GM19438 (cell line): ENCODE data around the gene EDN2.

Source experiments
- ATAC-seq: cut with Tn5 transposase; IDR thresholded peaks from one replicate; pipeline ENCODE4 v1.9.1; 2021; ENCODE audit warnings: low read depth; ENCODE audit not compliant: unreplicated experiment

EDN2 gene

DNA sequence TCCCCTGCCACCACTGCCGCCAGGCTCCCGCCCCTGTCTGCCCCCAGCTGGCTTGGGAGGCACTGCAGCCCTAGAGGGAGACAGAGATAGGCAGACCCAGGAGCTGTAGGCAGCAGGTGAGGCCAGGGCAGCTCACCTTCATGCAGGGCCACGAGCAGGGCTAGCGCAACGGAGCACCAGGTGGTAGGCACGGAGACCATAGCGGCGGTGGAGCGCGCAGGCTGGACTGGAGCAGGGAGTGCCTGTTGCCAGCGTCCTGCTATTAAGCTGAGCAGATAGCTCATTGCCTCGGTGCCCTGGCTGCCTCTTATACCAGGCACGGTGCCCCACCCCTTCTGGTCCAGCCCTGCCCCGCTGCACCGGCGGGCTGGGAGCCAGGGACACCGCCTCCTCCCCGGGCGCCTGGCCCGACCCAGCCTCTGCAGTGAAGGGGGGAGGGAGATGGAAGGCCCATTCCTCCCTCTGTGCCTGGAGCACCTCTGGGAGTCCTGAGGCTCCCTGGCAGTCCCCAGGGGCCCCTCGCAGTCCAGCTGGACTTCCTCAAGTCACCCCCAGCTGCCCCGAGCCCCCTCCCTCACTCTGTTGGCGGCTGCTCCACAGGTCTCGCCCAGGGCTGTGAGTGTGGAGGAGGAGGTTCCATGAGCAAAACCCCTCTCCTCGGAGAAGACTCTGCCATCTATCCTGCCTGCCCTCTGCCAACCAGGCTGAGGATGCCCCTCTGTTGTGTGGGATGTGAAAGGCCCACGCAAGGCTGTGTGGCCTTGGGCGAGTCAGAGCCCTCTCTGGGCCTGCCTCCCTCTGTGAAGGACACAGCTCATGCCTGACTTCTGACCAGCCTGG lies at the start of gene EDN2:
EDN2 (minus strand) TSS at position 282 of the 840 bp plus-strand sequence; CDS start at position 200, 82 bp downstream.
- ATAC-seq = no peak

DNA sequence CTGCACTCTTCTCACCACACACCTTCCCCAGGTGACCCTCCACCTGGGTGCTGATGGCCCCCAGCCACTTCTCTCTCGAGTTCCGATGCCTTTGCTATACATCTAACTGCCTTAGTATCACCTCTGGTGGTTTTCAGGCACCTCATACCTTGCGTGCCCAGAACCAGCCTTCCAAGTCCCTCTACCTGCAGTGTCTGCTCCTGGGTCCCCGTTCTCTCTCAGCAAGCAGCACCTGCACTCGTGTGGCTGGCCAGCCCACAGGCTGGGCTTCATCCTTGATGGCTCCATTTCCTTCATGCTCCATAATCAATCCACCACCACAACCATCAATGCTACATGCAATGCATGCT lies 49.2 kb upstream of the EDN2 start:
- no peak for ATAC-seq

DNA sequence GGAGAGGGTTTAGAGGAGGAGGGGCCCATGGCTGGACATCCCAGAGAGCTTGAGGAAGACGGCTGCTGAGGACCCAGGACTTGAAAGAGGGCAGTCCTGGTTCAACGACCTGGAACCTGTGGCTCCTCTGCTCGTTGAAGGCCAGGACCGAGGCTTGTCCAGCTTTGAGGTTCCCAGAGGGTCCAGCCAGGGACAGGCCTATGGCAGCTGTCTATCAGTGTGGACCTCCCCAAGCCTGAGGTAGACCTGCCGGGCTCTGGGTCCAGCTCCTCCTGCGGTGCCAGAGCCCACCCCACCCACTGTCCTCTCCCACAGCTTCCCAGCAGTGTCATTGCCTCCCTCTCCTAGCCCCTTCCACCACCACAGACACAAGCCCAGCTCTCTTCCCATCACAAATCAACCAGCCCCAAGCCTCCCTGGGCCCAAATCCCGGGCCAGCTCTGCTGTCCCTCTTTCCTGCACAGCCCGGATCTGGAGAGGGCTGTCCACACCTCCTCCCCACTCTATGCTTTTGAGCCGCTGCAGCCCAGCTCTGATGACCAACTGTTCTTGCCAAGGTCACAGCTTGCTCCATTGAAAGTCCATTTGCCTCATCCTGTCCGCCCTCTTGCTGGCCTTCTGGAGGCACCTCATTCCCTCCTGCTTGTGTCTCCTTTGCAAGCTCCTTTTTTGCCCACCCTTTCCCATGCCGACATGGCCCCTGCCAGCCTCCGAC lies 48.7 kb upstream of the EDN2 start:
- ATAC-seq = no peak

DNA sequence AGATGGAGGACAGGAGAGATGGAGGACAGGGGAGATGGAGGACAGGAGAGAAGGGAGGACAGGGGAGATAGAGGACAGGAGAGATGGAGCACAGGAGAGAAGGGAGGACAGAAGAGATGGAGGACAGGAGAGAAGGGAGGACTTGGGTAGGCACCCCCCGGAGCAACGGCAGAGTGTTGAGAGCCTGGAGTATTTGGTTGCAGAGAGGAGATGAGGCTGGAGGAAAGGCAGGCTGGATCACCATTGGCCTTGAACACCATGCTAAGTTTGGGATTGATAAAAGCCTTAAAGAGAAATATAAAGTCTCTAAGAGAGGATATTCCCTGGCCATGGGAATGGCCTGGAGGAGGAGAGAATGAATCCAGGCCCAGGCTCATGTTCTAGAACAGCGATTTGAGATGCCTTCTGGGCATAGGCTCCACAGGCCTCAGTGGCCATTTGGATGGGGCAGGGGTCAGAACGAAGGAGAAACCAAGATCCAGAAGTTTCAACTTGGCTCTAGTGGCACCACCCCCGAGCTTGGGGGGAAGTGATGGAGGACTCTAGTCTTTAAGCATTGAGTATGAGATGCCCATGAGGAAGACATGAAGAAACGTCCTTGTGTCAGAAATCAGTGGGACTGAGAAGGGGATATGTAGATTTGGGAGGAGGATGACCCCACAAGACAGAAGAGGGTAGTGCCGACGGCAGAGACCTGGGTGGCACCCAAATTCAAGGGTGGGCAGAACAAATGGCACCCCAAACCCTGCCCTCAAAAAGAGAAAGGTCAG lies 47.9 kb upstream of the EDN2 start:
- ATAC-seq = no peak

DNA sequence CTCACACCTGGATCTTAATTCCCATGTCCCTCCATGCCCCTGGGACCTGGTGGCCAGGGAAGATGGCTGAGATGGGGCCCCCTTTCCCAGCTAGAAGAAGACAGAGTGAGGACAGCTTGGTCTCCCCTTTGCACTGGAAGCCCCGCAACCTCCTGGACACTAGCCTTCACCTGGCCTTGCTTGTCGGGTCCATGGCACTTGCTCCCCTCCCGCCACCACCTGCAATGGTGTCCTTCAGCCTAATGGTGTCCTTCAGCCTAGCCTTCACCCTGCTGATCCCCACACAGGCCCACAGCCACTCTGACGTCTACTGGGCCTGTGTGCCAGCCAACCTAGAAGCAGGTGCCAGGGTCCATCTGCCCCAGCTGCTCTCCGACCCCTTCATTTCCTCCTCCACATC lies 45.9 kb upstream of the EDN2 start:
- ATAC-seq = no peak

DNA sequence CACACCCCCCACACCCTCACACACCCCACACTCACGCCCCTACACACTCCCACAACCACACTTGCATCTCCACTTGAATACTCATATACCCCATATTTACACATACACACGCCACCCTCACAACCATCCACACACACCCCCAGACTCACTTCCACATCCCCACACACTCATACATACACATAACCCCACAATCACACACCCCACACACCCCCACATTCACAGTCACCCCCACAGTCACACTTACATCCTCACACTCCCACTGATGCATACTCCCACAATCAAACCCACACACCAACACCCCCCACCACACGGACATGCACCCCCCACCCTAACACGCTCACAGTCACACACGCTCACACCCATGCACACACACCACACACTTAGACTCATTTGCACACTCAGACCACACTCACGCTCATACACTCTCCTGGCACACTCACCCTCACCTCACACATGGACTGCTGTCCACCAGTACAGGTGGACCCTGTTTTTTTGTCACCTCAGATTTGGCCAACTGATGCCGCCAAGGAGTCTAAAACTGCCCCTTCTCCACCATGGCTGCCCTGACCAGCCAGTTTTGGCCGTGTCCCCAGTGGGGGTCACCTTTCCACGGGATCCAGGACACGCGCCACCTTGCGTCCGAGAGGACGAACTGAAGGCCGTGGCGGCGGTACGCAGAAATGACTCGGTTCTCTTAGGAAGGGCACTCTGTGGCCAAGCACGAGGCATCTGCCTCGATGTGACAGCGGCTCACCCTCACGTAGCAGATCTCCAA lies 45.3 kb upstream of the EDN2 start:
- no peak for ATAC-seq

DNA sequence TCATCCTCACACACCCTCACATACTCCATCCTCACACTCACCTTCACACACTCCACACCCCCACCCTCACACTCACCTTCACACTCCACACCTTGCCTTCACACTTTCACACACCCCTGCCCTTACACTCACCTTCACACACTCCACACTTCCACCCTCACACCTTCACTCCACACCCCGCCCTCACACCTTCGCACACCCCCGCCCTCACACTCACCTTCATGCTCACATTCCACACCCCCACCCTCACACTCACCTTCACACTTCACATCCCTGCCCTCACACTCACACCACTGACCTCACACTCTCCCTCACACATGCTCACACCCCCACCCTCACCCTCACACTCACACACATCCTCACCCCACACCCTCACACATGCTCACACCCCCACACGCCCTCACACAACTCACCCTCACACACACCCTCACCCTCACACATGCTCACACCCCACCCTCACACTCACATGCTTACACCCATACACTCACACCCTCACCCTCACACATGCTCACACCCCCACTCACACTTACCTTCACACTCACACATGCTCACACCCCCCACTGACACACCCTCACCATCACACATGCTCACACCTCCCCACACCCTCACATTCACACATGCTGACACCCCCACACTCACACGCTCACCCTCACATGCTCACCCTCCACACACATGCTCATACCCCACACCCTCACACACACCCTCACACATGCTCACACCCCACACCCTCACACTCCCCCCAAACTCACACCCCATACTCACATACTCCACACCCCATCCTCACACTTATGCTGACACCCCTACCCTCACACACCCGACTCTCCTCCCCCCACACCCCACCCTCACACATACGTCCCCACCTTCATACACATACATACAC lies 44.5 kb upstream of the EDN2 start:
- no peak for ATAC-seq

DNA sequence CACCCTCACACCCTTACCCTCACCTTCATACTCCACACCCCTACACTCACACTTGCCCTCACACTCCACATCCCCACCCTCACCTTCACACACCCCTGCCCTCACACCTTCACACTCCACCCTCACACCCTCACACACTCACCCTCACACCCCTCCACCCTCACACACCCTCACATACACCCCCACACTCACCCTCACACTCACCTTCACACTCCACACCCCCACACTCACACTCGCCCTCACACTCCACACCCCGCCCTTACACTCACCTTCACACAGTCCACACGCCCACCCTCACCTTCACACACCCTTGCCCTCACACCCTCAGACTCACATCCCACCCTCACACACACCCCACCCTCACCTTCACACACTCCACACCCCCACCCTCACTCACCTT lies 43.6 kb upstream of the EDN2 start:
- ATAC-seq = no peak

DNA sequence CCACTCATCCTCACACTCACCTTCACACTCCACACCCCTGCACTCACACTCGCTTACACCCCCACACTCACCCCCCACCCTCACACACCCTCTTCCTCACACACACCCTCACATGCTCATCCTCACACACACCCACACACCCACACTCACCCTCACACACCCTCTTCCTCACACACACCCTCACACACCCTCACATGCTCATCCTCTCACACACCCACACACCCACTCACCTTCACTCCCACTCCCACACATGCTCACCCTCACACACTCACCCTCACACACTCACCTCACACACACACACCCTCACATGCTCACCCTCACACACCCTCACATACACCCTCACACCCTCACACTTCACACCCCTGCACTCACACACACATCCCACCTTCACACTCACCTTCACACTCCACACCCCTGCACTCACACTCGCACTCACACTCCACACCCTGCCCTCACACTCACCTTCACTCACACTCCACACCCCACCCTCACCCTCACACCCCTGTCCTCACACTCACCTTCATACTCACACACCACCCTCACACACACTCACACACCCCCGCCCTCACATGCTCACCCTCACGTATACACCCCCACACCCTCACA lies 42.6 kb upstream of the EDN2 start:
- no peak for ATAC-seq

DNA sequence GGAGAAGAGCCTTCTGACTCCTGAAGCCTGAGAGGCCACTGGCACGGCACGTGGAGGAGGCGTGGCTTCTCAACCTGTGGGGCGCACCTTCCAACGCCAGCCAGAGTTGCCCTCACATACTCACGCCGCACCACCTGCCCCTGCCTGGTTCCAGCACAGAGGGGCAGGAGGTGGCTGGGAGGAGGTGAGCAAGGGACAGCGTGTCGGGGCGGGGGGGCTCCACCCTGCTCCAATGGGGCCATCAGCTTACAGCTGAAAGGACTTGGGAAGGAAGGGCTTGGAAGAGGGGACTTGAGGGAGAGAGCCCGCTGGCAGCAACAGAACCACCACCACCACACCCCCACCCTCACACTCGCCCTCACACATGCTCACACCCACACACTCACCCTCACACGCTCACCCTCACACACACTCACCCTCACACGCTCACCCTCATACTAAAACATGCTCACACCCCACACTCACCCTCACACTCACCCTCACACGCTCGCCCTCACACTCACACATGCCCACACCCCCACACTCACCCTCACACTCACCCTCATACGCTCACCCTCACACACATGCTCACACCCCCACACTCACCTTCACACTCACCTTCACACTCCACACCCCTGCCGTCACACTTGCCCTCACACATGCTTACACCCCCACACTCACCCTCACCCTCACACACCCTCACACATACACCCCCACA lies 41.6 kb upstream of the EDN2 start:
- no peak for ATAC-seq

DNA sequence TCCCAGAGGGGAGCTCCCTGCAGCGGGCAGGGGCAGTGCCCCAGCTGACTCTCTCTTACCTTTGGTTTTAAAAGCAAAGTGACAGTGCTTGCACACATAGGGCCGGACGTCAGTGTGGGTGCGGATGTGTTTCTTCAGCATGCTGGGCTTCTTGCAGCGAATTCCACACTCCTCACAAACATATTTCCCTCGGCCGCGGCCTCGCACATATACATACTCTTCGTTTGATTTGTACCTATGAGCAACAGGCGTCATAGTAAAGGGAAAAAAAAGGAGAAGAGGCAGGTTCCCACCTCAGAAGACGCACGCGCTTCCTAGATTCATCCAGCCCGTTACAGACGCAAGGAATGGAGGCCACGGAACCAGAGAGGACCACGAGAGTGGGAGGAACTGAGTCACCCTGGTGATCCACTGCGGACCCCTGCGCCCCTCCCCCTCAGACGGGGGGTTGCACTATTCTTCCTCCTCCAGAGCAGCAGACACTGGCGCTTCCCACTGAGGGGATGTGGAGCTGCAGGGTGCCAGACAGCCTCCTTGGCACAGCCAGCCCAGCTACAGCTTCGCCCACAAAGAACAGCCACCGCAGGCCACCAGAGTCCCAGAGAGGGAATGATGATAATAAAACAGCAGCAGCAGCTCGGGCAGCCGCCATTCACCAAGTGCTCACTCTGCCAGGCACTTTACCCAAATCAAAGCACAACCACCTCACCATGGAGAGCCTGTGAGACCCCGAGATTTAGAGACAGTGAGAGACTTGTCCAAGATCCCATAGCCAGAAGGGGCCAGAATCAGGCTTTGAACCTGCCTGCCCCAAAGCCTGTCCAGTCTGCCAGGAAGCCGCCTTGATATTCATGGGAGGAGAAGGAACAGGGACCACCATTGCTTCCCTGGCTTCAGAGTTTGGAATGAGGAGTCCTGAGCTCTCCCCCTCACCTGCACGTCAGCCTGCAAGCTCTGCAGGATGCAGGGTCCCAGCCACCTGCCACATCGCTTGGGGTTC lies 40.5 kb upstream of the EDN2 start:
- ATAC-seq = no peak

DNA sequence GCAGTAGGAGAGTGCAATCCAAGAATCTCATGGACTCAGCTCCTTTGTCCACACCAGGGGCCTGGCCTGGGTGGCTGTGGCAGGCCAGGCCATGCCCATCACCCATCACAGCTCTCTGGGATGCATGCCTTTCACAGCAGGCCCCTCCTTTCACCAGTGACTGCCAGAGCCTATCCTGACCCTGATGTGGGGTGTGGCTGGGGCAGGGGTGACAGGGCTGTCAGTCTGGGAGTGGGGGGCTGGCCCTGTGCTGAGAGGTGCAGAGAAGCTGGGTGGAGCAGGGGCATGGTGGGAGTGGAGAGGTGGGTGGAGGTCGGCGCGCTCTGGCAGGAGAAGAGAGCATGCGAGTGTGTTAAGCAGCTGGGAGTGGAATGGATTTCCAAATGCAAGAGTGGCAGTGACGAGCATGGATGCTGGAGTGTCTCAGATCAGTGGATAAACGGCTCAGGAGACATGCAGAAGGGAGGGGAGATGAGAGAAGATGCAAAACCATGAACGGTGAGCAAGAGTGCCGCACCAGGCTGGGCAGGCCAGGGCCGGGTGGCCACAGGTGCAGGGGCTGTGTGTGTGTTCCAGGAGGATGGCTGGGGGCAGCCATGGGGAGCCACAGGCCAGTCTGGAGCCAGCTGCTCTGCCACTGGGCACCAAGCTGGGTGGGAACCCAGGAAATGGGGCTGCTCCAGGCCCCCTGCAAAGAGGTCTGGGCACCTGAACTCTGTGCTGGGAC lies 39.6 kb upstream of the EDN2 start:
- ATAC-seq = no peak

DNA sequence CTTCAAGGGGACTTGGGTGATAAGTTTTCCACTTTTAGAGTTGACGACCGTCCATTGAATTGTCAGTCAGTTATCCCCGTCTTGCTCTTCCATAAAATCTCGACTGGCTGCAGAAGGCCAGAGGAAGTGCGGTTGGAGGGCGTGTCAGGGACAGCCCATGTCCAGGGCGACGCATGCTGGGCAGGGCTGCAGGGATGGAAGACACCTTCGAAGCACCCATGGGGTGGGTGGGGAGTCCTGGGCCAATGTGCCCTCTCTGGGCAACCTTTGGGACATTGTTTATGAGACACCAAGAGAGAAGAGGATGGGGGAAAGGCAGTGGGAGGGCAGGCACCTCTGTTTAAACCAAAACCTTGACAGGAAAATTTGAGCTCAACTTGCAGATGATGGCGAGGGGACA lies 38.6 kb upstream of the EDN2 start:
- ATAC-seq = no peak

DNA sequence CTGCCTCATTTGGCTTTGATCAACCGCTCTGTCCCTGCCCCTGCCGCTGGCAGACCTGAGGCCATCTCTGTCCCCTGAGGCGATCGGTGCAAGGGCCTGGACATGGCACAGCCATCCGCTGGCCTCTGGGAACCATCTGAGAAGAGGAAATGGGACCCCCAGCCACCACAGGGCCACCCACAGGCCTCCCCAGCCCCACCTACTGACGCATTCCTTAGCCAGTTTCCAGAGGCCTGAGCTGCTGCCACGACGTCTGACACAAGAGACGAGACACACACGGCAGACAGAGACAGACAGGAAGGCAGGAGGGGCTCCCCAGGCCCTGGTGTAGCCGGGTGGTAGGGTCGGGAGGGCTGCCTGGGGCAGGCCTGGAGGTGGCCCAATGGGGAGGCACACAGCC lies 37.3 kb upstream of the EDN2 start:
- ATAC-seq = no peak

DNA sequence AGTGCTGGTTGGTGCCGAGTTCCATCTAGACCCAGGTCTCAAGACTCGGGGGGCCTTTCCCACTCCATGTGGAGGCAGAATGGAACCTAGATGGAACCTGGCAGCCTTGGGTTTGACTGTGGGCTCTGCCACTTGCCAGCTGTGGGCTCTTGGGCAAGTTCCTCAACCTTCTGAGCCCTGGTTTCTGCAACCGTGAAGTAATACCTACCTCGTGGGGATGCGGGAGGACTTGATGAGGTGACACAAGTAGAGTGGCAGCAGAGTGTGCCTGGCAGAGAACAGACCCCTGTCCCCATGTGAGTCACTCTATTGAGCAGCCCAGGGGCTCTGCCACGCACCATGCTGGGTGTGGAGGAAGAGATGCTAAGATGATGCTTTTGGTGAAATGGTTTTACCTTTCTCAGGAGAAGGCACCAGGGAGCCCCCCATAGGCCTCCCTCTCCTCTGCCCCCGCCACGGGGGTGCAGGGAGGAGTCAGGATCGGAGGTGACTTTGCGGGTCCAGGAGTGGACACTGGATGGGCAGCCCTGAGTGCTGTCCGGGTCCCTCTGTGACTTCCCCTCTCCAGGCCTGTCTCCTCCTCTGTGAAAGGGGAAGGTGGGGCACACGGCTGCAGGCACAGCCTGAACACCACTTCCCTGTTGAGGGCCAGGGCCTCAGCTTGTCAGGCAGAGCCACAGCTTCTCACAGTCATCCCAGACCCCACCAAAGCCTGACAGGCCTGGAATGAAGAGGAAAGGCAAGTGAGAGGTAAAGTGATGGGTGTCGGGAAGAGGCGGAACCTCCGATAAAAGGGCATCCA lies 36.7 kb upstream of the EDN2 start:
- ATAC-seq = no peak

DNA sequence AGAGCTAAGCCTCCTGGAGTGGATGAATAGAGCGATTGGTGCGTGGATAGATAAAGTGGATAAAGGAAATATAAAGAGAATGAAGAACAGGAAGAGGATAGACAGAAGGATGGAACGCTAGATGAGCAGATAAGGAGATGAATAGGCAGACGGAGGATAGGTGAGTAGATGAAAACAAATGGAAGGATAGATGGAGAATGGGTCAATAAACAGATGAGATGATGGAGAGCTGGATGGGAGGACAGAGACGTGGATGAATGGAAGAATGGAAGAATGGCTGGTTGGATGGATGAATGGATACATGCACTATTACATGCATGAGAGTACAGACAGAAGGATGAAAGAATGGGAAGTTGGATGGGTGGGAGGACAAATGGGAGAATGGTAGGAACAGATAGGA lies 35.2 kb upstream of the EDN2 start:
- no peak for ATAC-seq
